ENCODE results near the gene RGS7.

GRCh38 chr1:241105147-241105546, 251.9 kb downstream of the RGS7 start:
- TF ChIP-seq EZH2 (IDR thresholded peaks at IDR 0.05; ENCODE audit: insufficient read depth, poor library complexity, severe bottlenecking) (no peak), EZH2phosphoT487 (IDR thresholded peaks at IDR 0.05; ENCODE audit: insufficient read depth, low read depth) (no peak)

All from GM23248 (cell line).